GM06990 (cell line): ENCODE data around the gene PSMB11.
"Not testable (repeated sequence)": the region's sequence is repeated elsewhere in the genome, so short reads cannot be mapped to it uniquely, and the experiment has no call there.

Experiments
- DNase-seq: peaks from one replicate; pipeline ENCODE4 v3.0.0-alpha.2; 2011; ENCODE audit not compliant: insufficient read length; ENCODE audit errors: extremely low read depth
- H3K27me3 ChIP-seq: replicated peaks from 2 replicates; pipeline ENCODE4 v1.6.0; 2011; ENCODE audit warnings: low read length; ENCODE audit not compliant: control insufficient read depth, insufficient read depth
- H3K36me3 ChIP-seq: 2 replicates; pipeline ENCODE4 v1.5.1; 2011; ENCODE audit warnings: low read length; ENCODE audit not compliant: control insufficient read depth, insufficient read depth
- H3K4me3 ChIP-seq: replicated peaks from 2 replicates; pipeline ENCODE4 v1.5.1; 2011; ENCODE audit warnings: low read depth, mild to moderate bottlenecking, control low read depth, low read length
- TF ChIP-seq, protein P1 (sequence below): IDR thresholded peaks from 2 replicates; pipeline ENCODE4 v1.5.1; 2011; ENCODE audit warnings: low read length, control low read depth, mild to moderate bottlenecking, inconsistent platforms; ENCODE audit not compliant: insufficient read depth, poor library complexity, severe bottlenecking

The PSMB11 gene

DNA sequence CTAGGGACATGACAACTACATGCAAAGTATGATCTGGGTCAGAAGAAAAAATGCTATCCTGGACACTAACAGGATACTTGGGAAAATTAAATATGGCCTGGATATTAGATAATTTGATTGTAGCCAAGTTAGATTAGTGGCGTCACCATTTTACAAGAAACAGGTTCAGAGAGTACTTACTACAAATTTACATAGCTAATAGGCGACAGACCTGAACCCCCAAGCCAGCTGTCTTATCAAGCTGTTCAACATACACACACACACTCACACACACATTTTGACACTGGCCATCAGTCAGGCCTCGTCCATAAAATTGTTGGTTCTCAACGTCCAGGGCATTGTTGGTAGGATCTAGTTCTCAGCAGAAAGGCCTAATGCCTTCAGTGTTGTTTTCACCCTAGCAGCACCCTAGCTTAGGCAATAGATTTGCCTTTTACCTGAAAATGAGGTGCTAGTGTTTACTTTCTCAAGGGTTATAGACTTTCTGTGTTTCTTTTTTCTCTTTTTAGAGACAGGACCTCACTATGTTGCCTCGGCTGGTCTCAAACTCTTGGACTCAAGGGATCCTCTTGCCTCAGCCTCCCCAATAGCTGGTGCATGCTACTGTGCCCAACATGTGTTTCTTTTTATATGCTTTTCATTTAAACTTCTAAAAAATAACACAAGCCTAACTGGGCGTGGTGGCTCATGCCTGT is 28.8 kb upstream of the PSMB11 start:
- Histone ChIP-seq H3K4me3 (no peak overlapping the region), H3K27me3 (no peaks in the 10 kb centered on the region), H3K36me3 (no peaks in the 10 kb centered on the region)
- TF ChIP-seq, protein P1, sequence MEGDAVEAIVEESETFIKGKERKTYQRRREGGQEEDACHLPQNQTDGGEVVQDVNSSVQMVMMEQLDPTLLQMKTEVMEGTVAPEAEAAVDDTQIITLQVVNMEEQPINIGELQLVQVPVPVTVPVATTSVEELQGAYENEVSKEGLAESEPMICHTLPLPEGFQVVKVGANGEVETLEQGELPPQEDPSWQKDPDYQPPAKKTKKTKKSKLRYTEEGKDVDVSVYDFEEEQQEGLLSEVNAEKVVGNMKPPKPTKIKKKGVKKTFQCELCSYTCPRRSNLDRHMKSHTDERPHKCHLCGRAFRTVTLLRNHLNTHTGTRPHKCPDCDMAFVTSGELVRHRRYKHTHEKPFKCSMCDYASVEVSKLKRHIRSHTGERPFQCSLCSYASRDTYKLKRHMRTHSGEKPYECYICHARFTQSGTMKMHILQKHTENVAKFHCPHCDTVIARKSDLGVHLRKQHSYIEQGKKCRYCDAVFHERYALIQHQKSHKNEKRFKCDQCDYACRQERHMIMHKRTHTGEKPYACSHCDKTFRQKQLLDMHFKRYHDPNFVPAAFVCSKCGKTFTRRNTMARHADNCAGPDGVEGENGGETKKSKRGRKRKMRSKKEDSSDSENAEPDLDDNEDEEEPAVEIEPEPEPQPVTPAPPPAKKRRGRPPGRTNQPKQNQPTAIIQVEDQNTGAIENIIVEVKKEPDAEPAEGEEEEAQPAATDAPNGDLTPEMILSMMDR = no peak
- DNase-seq = no peak

DNA sequence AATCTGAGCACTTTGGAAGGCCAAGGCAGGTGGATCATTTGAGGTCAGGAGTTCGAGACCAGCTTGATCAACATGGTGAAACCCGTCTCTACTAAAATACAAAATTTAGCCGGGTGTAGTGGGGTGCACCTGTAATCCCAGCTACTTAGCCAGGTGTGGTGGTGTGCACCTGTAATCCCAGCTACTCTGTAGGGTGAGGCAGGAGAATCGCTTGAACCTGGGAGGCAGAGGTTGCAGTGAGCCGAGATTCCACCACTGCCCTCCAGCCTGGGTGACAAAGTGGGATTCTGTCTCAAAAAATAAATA is 28.3 kb upstream of the PSMB11 start:
- not testable (repeated sequence) for H3K4me3 ChIP-seq, DNase-seq, H3K36me3 ChIP-seq, H3K27me3 ChIP-seq

DNA sequence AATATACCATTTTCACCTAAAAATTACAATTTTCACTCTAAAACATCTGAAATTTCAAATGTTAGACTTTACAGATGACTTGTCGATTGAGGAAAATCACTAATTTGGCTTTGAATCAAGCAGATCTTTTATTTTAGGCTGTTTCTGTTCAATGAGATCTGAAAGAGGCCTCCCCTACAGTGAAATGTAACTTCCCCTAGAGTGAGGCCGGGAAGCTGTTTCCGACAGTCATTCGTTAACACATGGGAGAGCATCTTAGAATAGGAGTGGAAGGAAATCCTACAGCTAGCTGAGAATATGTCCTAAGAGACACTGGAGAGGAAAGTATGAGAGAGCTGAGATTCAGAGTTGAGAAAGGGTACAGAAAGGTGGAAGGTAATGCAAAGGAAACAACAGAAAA is 26.4 kb upstream of the PSMB11 start:
- Histone ChIP-seq H3K27me3 (no peaks in the 10 kb centered on the region), H3K36me3 (no peaks in the 10 kb centered on the region), H3K4me3 (no peak overlapping the region)
- no peak for DNase-seq
- TF ChIP-seq, protein P1 = no peak

DNA sequence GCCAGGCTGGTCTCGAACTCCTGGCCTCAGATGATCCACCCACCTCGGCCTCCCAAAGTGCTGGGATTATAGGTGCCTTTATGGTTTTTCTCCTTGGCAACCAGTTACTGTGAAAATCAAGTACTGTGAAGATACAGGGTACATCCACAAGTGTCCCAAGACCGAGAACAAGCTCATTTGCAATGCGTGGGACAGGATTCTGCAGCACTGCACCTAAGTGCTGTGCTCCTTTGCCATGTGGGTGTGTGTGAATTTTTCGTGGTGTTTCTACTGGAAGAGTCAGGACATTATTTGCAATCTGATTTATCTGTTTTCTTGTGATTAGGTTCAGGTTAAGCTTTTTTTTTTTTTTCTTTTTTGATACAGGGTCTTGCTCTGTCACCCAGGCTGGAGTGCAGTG is 24.9 kb upstream of the PSMB11 start:
- Histone ChIP-seq H3K27me3 (no peaks in the 10 kb centered on the region), H3K36me3 (0 out of 2 replicates have a peak, but pooled peaks cover 3% of the 10 kb centered on the region), H3K4me3 (no peak overlapping the region)
- TF ChIP-seq, protein P1 = no peak
- no peak for DNase-seq

DNA sequence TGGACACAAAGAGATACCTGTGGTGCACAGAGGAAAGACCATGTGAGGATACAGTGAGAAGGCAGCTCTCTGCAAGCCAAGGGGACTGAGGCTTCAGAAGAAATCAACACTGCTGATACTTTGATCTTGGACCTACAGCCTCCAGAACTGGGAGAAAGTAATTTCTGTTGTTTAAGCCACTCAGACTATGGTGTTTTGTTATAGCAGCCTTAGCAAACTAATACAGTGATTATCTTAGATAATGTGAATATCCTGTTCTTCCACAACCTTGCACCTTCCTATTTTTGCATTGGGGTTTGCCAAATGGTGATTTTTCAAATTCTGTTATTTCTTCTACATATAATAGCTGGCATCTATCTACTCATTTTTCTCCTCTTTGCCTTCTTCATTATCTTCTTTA is 23.9 kb upstream of the PSMB11 start:
- 0 out of 2 replicates have a peak, but pooled peaks cover 3% of the 10 kb centered on the region for H3K36me3 ChIP-seq
- TF ChIP-seq, protein P1 = no peak
- H3K4me3 ChIP-seq = no peak overlapping the region
- H3K27me3 ChIP-seq = no peaks in the 10 kb centered on the region
- no peak for DNase-seq

DNA sequence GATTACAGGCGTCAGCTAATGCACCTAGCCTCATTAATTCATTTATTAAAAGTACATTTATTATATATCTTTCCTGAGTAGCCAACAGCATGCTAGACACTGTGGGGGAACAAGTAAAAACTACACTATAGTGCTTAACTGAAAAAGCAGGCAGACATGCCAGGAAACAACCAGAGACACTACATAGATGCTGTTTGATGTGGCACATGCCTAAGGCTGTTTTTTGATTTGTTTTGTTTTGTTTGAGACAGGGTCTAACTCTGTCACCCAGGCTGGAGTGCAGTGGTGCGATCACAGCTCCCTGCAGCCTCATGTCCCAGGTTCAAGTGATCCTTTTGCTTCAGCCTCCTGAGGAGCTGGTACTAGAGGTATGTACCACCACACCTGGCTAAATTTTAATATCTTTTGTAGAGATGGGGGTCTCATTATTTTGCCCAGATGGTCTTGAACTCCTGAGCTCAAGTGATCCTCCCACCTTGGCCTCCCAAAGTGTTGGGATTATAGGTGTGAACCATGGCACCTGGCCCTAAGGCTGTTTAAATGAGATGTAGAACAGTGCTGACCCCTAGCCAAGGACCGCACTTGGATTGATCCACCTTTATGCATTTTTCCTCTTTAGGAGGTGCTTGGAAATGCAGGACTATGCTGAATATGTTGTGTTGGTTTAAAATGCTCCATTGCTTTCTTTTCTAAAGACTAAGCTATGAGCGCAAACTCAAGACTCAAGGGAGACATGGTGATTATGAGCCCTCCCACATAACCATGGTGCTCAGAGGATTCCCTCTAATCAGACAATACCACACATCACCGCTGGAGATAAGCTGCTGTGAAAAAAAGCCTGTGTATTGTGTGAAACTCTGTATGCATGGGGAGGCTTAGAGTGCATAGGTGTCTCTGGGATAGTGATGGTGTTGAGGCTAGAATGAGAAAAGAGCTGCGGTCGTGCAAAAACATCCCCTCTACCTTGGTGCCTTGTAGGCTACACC is 21.6 kb upstream of the PSMB11 start:
- no peak for DNase-seq
- TF ChIP-seq, protein P1 = no peak
- no peaks in the 10 kb centered on the region for H3K27me3 ChIP-seq

More for the DNA sequence above, 21.6 kb upstream of the PSMB11 start:
- Histone ChIP-seq H3K36me3 (peaks cover 9% of the 10 kb centered on the region), H3K4me3 (no peak overlapping the region)
